C4-2B (cell line): ENCODE data around the gene CD38.
"Not testable (repeated sequence)": the region's sequence is repeated elsewhere in the genome, so short reads cannot be mapped to it uniquely, and the experiment has no call there.

Source experiments
- H3K27ac ChIP-seq: fragments of 450-650 bp; 2 replicates; pipeline ENCODE4 v1.5.1; 2017
- CTCF ChIP-seq: fragments of 450-650 bp; conservative IDR thresholded peaks from 2 replicates; pipeline ENCODE4 v1.5.1; 2017; ENCODE audit warnings: mild to moderate bottlenecking
- ZFX ChIP-seq: fragments of 450-650 bp; IDR thresholded peaks from 2 replicates; pipeline ENCODE4 v1.6.1; 2017

The CD38 gene

GRCh38 chr4:15833801-15834200 is 55.7 kb downstream of the CD38 start:
- no peak for TF ChIP-seq CTCF
- H3K27ac ChIP-seq: no peak overlapping the region

- no peak overlapping the region for H3K27ac ChIP-seq
- TF ChIP-seq CTCF: no peak
- TF ChIP-seq ZFX: no peak
These were observed 58.2 kb downstream of the CD38 start for GRCh38 chr4:15836362-15836761.

GRCh38 chr4:15837591-15837990 is 59.5 kb downstream of the CD38 start:
- no peak for TF ChIP-seq CTCF
- no peak for TF ChIP-seq ZFX
- no peak overlapping the region for H3K27ac ChIP-seq

GRCh38 chr4:15841194-15841730 is 63.1 kb downstream of the CD38 start:
- not testable (repeated sequence) for H3K27ac ChIP-seq

- no peak for TF ChIP-seq ZFX
- TF ChIP-seq CTCF: no peak
- H3K27ac ChIP-seq: no peak overlapping the region
These were observed 69.6 kb downstream of the CD38 start for GRCh38 chr4:15847746-15848145.

GRCh38 chr4:15848191-15848842 is 70.2 kb downstream of the CD38 start:
- TF ChIP-seq ZFX (no peak), CTCF (no peak)
- no peak overlapping the region for H3K27ac ChIP-seq

GRCh38 chr4:15851969-15852368 is 73.8 kb downstream of the CD38 start:
- TF ChIP-seq ZFX: no peak
- no peak for TF ChIP-seq CTCF
- no peak overlapping the region for H3K27ac ChIP-seq

- no peak for TF ChIP-seq CTCF
- no peak for TF ChIP-seq ZFX
- H3K27ac ChIP-seq: no peak overlapping the region
These were observed 74.4 kb downstream of the CD38 start for GRCh38 chr4:15852524-15852923.
